OCI-LY7 (cell line): ENCODE measurements around the gene CCNB1IP1. TPM values are rescaled to one million over a fixed set of nuclear protein-coding genes. Genes with fewer than 3 reads are reported as not detected.
A peak's percentile ranks its signal among the peaks of the same experiment; 100 is the strongest.
"Not testable (repeated sequence)": the region's sequence is repeated elsewhere in the genome, so short reads cannot be mapped to it uniquely, and the experiment has no call there.

Source experiments
- BruUV-seq: library from RNA; stranded (reverse); fragments of 400-500 nt; replicated peaks from 2 replicates; lab custom pipeline; 2021; lab: Mats Ljungman, UMichigan
- CTCF ChIA-PET: fragments of 300-600 bp; sonication (Branson Sonifier 250); formaldehyde crosslinking; loops from one replicate; lab custom pipeline; 2022; ENCODE audit warnings: antibody characterized with exemption; ENCODE audit not compliant: unreplicated experiment; lab: Charles Lee
- POLR2A ChIA-PET: fragments of 300-600 bp; sonication (Branson Sonifier 250); formaldehyde crosslinking; loops from one replicate; lab custom pipeline; 2022; ENCODE audit warnings: antibody characterized with exemption; lab: Charles Lee
- DNase-seq: peaks from one replicate; pipeline ENCODE4 v3.0.0-alpha.2; 2015; ENCODE audit warnings: low spot score
- H2AFZ ChIP-seq: fragments of 200-600 bp; sonication (generic), shearing (Covaris generic); 2 replicates; pipeline ENCODE4 v1.6.1; 2014; ENCODE audit warnings: mild to moderate bottlenecking, antibody characterized with exemption, low read length, moderate library complexity
- H3K27ac ChIP-seq: fragments of 200-600 bp; sonication (generic); 2 replicates; pipeline ENCODE4 v1.5.1; 2014; ENCODE audit warnings: mixed run types, low read depth, mild to moderate bottlenecking, moderate library complexity, low read length, inconsistent platforms; ENCODE audit not compliant: poor library complexity, severe bottlenecking
- H3K36me3 ChIP-seq: fragments of 200-600 bp; sonication (generic); 2 replicates; pipeline ENCODE4 v1.6.1; 2014; ENCODE audit warnings: mild to moderate bottlenecking, antibody characterized with exemption, low read length, moderate library complexity, mixed read lengths; ENCODE audit not compliant: insufficient read depth
- H3K4me1 ChIP-seq: fragments of 200-600 bp; sonication (generic); 2 replicates; pipeline ENCODE4 v1.5.1; 2014; ENCODE audit warnings: mild to moderate bottlenecking, low read length; ENCODE audit not compliant: insufficient read depth, poor library complexity, severe bottlenecking
- H3K4me2 ChIP-seq: fragments of 200-600 bp; sonication (generic); 2 replicates; pipeline ENCODE4 v1.6.1; 2014; ENCODE audit warnings: mild to moderate bottlenecking, low read length
- H3K4me3 ChIP-seq: fragments of 200-600 bp; sonication (generic); 2 replicates; pipeline ENCODE4 v1.5.1; 2014; ENCODE audit warnings: mild to moderate bottlenecking, low read depth, low read length; ENCODE audit not compliant: poor library complexity, severe bottlenecking
- H3K79me2 ChIP-seq: fragments of 200-600 bp; sonication (generic); 2 replicates; pipeline ENCODE4 v1.6.1; 2016; ENCODE audit warnings: low read depth, mild to moderate bottlenecking, low read length, moderate library complexity, mixed read lengths; ENCODE audit not compliant: insufficient read depth
- H3K9me2 ChIP-seq: fragments of 200-600 bp; sonication (generic); 2 replicates; pipeline ENCODE4 v1.6.1; 2016; ENCODE audit warnings: mild to moderate bottlenecking, low read length, mixed read lengths; ENCODE audit not compliant: insufficient read depth
- H3K9me3 ChIP-seq: fragments of 200-600 bp; sonication (generic); 2 replicates; pipeline ENCODE4 v1.6.1; 2014; ENCODE audit warnings: mild to moderate bottlenecking, mixed run types, low read length, mixed read lengths
- H4K20me1 ChIP-seq: fragments of 200-600 bp; sonication (generic); 2 replicates; pipeline ENCODE4 v1.6.1; 2014; ENCODE audit warnings: mild to moderate bottlenecking, antibody characterized with exemption, low read length, moderate library complexity, mixed read lengths; ENCODE audit not compliant: insufficient read depth
- EZH2phosphoT487 ChIP-seq: fragments of 200-600 bp; sonication (generic); IDR thresholded peaks from 2 replicates; pipeline ENCODE4 v1.6.1; 2018; ENCODE audit warnings: low read depth, borderline replicate concordance, mild to moderate bottlenecking, mixed run types, antibody characterized with exemption, low read length, moderate library complexity, mixed read lengths
- intact Hi-C: fragments of 100-400 bp; cut with micrococcal nuclease; formaldehyde crosslinking; loops from one replicate; pipeline ENCODE4 v1.10.0; 2022; ENCODE audit not compliant: unreplicated experiment
- total RNA-seq, 2 experiments: library from RNA; depleted of rRNA in 1 of 2; stranded (reverse); fragments of >200 nt in 1 of 2; shearing (Covaris generic) in 1 of 2; gene quantifications; 2 replicates each; pipeline ENCODE4 v1.2.3, GENCODE V29; 2014 to 2022
- TF ChIP-seq, protein P1 (sequence below): fragments of 200-600 bp; sonication (generic); conservative IDR thresholded peaks from 2 replicates; pipeline ENCODE4 v1.5.1; 2014; ENCODE audit warnings: mild to moderate bottlenecking, antibody characterized with exemption, low read length, moderate library complexity, mixed read lengths

CCNB1IP1 gene
- total RNA-seq, 2 experiments from 2014 or later, result 46.5 to 58.5 TPM

DNA sequence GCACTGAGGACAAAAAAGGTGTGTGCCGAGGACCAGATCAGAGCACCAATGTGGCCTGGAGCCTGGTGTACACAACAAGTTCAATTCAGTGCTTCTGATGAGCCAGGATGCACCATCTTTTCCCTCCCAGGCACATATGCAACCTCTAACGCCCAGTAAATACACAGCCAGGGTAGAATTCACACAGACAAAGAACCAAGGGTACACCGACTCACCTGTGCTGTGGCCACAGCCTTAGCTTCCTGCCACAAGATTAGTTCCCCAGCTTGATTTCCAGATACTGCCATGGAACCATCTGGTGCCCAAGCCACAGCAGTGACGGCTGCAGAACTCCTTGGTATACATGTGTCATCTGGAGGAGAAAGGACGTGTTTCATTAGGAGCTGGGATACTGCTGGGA is 39.7 kb upstream of the CCNB1IP1 start:
- no peak for TF ChIP-seq EZH2phosphoT487
- TF ChIP-seq, protein P1, sequence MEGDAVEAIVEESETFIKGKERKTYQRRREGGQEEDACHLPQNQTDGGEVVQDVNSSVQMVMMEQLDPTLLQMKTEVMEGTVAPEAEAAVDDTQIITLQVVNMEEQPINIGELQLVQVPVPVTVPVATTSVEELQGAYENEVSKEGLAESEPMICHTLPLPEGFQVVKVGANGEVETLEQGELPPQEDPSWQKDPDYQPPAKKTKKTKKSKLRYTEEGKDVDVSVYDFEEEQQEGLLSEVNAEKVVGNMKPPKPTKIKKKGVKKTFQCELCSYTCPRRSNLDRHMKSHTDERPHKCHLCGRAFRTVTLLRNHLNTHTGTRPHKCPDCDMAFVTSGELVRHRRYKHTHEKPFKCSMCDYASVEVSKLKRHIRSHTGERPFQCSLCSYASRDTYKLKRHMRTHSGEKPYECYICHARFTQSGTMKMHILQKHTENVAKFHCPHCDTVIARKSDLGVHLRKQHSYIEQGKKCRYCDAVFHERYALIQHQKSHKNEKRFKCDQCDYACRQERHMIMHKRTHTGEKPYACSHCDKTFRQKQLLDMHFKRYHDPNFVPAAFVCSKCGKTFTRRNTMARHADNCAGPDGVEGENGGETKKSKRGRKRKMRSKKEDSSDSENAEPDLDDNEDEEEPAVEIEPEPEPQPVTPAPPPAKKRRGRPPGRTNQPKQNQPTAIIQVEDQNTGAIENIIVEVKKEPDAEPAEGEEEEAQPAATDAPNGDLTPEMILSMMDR, result no peak
- intact Hi-C loops, result no loop called here
- BruUV-seq, result no TSS peak
- H3K4me1 ChIP-seq, result no peaks in the 10 kb centered on the region
- H3K27ac ChIP-seq, result no peak overlapping the region
- no peaks in the 10 kb centered on the region for H3K9me2 ChIP-seq
- no peaks in the 10 kb centered on the region for H3K9me3 ChIP-seq
- DNase-seq, result no peak
- no peak overlapping the region for H3K4me2 ChIP-seq
- CTCF ChIA-PET, result no interaction called here
- H3K36me3 ChIP-seq, result peaks cover 38% of the 10 kb centered on the region
- H4K20me1 ChIP-seq, result no peaks in the 10 kb centered on the region
- no peaks in the 10 kb centered on the region for H3K79me2 ChIP-seq
- POLR2A ChIA-PET, result no interaction called here
- H2AFZ ChIP-seq, result no peak overlapping the region
- H3K4me3 ChIP-seq, result no peak overlapping the region

DNA sequence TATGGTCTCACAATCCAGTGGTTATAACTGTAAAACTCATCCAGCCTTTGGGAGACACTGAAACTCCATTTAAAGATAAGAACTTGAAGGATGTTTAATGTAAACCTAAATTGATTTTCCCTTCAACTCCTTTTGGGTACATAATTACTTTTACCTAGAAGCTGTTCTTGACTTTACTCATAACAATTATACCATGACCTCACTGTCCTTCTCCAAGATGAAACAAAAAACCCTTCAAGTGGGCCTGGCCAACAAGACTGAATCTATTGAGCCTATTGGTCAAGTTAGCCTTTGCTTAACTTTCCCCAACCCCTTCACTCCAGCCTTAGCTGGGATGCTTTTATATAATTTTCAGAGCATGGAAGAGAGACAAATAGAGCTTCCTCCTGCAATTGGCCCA is 32.8 kb upstream of the CCNB1IP1 start:
- Histone ChIP-seq H3K27ac (no peak overlapping the region), H3K4me1 (no peaks in the 10 kb centered on the region), H3K4me2 (no peak overlapping the region), H3K9me2 (no peaks in the 10 kb centered on the region), H3K36me3 (peaks cover 29% of the 10 kb centered on the region), H3K4me3 (no peak overlapping the region), H3K9me3 (no peaks in the 10 kb centered on the region), H2AFZ (no peak overlapping the region), H3K79me2 (no peaks in the 10 kb centered on the region), H4K20me1 (no peaks in the 10 kb centered on the region)
- TF ChIP-seq EZH2phosphoT487, result no peak
- TF ChIP-seq, protein P1, result no peak
- ChIA-PET CTCF (no interaction called here), POLR2A (no interaction called here)
- BruUV-seq, result TSS peak; percentile 63
- DNase-seq, result no peak
- intact Hi-C loops, result no loop called here

DNA sequence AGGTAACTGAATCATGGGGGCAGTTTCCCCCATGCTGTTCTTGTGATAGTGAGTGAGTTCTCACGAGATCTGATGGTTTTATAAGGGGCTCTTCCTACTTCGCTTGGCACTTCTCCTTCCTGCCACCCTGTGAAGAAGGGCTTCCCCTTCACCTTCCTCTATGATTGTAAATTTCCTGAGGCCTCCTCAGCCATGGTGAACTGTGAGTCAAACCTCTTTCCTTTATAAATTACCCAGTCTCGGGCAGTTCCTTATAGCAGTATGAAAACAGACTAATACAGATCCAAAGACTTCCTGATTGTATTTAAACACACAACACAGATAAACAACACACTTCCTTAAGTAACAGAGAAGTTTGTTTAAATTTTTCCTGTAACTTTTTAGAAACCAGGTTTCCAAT is 25.4 kb upstream of the CCNB1IP1 start:
- H3K4me1 ChIP-seq, BruUV-seq, H2AFZ ChIP-seq, H3K4me3 ChIP-seq, H3K4me2 ChIP-seq, H4K20me1 ChIP-seq, POLR2A ChIA-PET, H3K9me2 ChIP-seq, CTCF ChIA-PET, H3K27ac ChIP-seq, H3K9me3 ChIP-seq, H3K79me2 ChIP-seq, DNase-seq: not testable (repeated sequence)
- intact Hi-C loops, result loop anchor here (5.0 kb wide), 1 partner anchor 34 kb away; no protein-coding TSS in a partner anchor
- H3K36me3 ChIP-seq, result peaks cover 73% of the 10 kb centered on the region
